NCI-H1417 treated with DMSO at 0.1 percent for 48 hours (cell line): ENCODE measurements around the gene DNAH3.
"Not testable (repeated sequence)": the region's sequence is repeated elsewhere in the genome, so short reads cannot be mapped to it uniquely, and the experiment has no call there.

Experiments
- DNase-seq: peaks from one replicate; lab custom pipeline; 2025; lab: John Stamatoyannopoulos, UW

DNAH3 gene

DNA sequence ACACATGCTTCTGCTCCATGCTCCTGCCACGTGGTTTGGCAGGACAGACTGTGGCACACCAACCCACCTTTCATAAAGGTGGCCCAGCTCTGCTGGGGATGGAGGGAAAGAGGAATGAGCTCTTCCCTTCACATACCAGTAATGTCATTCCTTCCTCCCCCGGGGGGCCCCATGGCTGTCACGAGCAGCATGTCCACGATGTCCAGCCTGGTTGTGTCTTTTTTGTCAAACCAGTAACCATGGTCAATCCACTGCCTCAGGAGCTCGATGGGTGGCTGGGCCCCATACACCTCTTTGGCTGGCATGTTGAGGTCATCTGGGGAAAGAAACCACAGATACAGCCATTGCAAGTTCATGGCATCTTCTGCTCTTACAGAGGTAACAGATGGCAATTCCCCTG, 153.5 kb downstream of the DNAH3 start:
- DNase-seq, result no peak

DNA sequence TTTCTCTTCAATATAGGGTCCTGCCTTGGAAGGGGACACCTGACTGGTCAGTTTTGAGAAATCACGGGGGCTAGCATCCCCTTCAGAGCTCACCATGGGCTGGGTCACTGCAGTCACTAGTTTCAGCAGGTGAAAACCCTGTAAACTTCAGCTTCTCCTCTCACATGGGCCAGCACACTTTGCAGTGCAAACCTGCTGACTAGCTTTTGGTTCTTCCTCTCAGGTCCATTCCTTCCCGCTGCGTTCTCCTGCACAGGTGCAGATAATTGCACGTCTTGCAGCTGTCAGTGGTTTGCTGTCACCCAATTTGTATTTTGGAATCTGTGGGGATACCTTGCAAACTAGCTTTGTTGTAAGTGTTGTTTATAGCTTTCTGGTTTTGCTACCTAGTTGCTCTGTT, 154.9 kb downstream of the DNAH3 start:
- DNase-seq, result peak; percentile 3

DNA sequence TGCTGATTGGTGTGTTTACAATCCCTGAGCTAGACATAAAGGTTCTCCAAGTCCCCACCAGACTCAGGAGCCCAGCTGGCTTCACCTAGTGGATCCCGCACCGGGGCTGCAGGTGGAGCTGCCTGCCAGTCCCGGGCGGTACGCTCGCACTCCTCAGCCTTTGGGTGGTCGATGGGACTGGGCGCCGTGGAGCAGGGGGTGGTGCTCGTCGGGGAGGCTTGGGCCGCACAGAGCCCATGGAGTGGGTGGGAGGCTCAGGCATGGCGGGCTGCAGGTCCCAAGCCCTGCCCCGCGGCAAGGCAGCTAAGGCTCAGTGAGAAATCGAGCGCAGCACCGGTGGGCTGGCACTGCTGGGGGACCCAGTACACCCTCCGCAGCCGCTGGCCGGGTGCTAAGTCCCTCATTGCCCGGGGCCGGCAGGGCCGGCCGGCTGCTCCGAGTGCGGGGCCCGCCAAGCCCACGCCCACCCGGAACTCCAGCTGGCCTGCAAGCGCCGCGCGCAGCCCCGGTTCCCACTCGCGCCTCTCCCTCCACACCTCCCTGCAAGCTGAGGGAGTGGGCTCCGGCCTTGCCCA, 161.1 kb downstream of the DNAH3 start:
- DNase-seq, result not testable (repeated sequence)

DNA sequence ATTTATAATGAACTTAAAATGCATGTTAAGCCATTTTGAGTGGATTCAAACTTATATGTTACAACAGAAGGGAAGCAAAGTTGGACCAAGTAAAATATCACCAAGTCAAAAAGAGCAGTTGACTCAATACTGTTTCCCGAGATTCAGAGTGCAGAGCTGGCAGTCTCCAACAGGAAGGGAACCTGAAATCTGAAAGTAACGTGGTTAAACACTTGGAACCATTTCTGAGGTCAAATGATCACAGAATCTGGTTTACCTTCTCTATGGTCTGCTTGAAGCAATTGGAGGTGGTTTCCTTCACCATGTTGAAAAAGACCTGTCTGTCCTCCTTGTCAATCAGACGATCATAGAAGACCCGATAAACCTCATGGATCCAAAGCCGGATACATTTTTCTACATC, 163.6 kb downstream of the DNAH3 start:
- DNase-seq, result no peak

DNA sequence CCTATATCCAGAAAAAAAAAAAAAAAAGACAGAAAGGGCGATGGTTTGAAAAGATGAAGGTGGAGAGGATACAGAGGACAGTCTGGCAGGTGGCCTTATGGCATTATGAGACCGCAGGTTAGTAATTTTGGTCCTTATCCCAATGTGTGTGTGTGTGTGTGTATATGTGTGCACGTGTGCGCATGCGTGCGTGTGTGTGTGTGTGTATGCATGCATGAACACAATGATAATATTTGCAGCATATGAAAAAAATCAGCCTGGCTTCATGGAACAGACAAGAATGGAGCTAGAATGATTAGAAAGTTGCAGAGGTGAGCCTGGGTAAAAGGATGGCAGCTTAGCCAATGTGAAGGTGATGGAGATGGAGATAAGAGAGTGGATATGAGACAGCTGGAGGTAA, 166.6 kb downstream of the DNAH3 start:
- no peak for DNase-seq

DNA sequence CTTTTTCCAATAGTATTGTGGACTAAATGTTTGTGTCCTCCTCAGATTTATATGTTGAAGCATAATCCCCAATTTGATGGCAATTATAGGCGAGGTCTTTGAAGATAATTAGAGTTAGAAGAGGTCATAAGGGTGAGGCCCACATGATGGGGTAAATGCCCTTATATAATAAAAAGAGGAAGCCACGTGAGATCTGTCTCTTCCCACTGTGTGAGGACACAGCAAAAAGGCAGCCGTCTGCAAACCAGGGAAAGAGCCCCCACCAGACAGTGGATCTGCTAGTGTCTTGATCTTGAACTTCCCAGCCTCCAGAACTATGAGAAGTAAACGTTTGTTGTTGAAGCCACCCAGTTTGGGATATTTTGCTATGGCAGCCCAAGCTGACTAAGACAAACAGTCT, 174.1 kb downstream of the DNAH3 start:
- no peak for DNase-seq

DNA sequence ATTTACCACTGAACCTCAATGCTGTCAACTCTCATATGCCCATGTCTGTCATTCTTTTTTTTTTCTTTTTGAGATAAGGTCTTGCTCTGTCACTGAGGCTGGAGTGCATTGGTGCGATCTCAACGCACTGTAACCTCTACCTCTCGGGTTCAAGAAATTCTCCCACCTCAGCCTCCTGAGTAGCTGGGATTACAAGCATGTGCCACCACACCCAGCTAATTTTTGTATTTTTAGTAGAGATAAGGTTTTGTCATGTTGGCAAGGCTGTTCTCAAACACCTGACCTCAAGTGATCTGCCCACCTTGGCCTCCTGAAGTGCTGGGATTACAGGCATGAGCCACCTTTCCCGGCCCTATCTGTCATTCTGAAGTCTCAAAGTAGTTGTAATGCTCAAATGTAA, 177.4 kb downstream of the DNAH3 start:
- DNase-seq, result not testable (repeated sequence)

DNA sequence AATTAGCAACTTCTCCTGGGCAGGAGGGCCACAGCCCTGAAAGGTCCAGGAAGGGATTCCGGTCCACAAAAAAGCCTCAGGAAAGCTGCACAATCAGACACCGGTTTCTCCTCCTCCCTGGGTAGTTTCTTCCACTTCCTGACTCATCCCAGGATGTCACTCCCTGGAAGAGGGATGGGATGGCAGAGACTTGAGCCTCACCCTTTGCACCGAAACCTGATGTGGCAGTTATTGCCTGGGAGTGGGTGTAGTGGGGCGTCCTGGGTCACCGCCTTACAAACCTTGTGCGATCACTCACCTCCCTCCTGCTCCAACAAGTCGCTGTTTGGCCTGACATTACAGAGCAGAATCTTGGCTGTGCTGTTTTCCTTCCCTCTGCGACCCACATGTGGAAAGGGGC, 179.2 kb downstream of the DNAH3 start:
- DNase-seq, result no peak

DNA sequence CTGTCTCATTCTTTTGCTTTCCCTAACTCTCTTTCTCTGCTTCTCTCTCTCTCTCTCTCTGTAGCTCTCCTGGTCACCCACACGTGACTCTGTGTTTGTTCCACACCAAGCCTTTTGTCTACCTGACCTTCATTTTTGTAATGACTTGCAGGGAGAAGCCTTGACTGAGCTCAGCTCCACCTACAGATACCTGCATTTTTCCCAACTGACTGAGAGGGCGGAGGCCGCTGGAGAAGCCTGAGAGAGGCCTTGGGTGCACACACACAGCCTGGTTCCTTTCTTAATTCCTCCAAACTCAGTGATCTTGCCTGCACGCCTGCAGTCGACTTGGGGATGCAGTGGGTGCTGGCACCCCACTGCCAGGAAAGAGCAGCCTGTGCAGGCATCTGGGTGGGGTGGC, 181.3 kb downstream of the DNAH3 start:
- no peak for DNase-seq

DNA sequence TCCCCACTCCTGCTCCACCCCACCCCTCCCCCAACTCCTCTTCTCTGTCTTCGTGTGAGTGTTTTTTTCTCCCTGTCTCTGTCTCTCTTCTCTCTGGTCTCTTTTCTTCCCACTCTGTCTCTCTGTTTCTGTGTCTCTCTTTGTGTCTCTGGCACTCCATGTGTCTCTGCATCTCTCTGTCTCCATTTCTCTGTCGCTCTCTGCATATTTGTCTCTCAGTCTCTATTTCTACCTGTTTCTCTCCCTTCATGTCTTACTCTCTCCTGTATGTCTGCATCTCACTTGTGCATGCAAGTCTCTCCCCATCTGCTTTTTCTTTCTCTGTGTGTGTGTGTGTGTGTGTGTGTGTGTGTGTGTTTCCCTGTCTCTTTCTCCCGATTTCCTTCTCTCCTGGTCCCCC, 181.9 kb downstream of the DNAH3 start:
- DNase-seq, result no peak

DNA sequence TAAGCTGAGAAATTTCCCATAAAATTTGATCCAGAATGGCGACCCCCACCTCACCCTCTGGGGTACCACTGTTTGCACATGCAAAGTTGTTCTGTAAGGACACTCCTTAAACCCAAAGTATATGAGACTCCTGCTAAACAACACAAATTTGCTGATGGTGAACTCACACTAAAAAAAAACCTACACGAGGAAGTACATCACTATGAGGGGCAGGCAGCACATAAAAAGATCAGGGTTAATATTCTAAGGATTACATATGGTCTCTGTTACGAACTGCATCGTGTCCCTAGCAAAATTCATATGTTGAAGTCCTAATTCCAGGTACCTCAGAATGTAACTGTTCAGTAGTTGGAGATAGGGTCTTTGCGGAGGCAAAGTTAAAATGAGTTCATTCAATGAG, 189.7 kb downstream of the DNAH3 start:
- no peak for DNase-seq

DNA sequence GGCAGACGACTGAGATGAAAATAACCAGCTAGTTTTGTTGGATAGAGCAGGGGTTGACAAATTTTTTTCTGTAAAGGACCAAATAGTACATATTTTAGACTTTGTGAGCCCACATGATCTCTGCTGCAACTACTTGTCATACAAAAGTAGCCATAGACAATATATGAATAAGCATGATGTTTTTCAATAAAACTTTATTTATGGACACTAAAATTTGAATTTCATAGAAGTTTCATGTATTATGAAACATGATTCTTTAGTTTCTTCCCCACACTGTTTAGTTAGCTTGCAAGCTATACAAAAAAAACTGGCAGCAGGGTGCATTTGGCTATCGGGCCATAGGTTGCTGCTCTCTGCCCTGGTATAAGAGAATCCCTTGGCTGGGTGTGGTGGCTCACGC, 193.5 kb downstream of the DNAH3 start:
- no peak for DNase-seq

DNA sequence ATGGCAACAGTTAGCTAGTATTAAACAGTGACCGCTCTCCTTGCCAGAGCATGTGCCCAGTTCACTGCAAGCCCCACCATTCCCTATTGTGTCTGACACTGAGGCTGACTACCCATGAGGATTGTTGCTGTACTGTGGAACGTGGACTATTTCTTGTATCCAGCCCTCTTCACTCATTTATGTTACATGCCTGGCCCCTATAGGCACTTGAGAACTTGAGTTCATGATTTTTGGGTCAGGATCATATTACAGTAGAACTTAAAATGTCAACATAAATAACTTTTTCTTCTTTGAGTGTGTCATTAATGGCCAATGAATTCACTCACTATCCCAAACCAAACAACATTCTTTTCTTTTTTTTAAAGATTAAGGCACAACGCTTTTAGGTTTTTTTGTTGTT, 194.3 kb downstream of the DNAH3 start:
- no peak for DNase-seq

DNA sequence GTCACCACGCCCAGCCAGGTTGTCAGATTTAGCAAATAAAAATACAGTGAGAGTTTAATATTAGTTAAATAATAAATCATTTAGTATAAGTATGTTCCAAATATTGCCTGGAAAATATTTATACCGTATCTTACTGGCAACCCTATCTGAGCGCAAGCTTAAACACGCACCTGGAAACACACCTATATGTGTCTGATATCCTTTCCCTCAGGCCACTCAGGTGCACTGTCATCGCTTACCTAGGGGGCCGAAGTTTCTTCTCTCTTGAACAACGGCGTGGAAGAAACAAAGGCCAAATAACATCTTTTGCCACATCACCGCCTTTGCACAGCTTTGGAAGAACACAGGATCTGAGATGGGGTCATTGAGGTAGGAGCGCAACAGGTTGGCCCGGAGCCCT, 196.1 kb downstream of the DNAH3 start:
- DNase-seq, result no peak

DNA sequence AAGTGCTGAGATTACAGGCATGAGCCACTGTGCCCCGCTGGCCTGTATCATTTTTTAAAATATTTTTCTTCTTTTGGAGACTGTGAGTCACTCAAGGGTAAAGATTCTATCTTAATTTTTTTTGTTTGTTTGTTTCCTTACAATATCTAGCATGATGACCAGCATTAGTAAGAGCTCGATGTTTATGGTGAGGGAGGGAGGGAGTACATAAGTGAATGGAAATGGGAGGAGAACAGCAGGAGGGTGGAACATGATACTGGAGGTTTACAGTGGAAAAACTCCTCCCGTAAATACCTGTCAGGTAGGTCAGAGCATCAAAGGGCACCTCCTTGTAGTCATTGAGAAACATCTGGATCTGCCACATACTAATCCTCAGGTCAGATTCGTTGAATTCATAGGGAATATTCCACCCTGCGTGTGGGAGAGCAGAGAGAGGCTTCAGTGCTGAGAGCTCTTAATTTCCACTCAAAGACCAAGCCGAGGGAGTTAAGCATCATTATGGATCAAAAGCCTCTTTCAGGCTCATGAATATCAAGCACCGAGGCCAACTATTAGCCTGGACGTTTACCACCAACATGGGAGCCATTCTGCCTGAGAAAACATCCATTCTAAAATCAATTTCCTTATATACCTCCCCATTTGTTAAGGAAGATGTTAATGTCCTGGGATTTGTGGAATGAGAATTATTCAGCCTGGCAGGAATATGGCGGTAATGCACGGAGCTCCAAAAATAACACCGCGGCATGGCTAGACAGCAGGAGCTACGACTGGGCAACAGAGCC, 198.3 kb downstream of the DNAH3 start:
- no peak for DNase-seq

DNA sequence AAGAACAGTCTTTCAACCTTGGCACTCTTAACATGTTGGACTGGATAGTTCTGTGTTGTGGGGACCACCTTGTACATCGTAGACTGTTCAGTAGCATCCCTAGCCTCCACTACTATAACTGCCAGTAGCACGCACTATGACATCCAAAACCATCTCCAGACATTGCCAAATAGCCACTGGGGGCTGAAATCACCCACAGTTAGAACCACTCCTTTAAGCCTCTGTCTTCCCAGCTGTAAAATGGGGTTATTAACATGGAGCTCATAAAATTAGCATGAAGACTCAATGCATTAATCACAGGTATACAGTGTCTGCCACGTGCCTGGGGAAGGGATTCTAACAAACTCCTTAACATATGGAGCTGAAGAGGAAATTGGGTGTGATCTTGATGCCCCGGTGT, 200.4 kb downstream of the DNAH3 start:
- no peak for DNase-seq

DNA sequence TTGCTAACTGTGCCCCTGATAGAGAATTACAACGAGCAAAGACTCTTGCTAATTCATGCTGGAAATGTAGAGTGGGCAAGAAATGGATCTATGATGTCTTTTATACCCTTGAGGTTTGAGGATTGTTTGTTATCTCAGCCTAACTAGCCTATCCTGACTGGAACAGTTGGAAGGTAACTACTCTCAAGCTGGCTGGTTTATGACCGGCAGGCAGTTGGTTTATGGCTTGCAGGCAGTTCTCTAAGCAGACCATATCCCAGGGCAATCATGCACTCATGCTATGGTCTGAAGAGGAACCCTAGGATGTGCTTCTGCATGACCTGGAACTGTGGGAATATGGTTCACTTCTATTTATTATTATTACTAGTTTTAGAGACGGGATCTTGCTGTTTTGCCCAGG, 201.0 kb downstream of the DNAH3 start:
- DNase-seq, result no peak

DNA sequence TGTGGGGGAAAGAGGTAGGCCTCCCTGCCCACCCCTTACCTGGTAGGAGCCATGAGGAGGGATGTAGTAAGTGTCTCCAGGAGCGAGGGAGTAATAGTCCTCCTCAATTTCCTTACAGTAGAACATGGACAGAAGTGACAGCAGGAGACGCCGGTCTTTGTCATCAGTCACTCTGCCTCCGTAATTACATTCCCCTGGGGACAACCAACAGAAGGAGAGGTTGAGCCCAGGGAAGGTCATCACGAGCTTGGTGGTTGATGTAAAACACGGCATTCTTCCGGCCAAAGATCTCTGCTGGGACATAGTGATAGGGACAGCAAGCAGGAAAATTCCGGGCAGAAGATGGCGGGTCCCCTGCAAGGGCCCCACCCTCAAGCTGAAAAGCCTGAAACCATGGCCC, 202.2 kb downstream of the DNAH3 start:
- no peak for DNase-seq

DNA sequence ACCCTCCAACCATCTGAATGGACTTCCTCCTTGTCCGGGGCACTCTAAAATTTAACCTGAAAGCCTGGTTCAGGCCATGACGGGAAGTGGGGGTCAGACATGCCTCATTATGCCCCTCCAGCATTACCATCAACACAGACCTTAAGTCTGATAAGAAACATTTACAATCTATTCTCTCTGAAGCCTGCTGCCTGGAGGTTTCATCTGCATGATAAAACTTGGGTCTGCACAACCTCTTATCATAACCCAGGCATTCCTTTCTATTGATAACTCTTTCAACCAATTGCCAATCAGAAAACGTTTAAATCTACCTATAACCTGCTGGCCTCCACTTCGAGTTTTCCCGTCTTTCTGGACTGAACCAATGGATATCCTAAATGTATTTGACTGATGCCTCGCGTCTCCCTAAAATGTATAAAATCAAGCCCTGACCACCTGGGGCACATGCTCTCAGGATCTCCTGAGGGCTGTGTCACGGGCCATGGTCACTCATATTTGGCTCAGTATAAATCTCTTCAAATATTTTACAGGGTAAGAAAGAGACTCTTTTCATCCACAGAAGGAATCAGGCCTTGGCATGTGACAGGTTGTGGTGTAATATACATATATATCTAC, 204.5 kb downstream of the DNAH3 start:
- no peak for DNase-seq

DNA sequence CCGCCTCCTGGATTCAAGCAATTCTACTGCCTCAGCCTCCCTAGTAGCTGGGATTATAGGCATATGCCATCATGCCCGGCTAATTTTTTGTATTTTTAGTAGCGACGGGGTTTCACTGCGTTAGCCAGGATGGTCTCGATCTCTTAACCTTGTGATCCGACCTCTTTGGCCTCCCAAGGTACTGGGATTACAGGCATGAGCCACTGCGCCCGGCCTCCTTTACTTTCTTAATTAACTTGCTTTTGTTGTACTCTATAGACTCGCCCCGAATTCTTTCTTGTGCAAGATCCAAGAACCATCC, 205.1 kb downstream of the DNAH3 start:
- not testable (repeated sequence) for DNase-seq

DNA sequence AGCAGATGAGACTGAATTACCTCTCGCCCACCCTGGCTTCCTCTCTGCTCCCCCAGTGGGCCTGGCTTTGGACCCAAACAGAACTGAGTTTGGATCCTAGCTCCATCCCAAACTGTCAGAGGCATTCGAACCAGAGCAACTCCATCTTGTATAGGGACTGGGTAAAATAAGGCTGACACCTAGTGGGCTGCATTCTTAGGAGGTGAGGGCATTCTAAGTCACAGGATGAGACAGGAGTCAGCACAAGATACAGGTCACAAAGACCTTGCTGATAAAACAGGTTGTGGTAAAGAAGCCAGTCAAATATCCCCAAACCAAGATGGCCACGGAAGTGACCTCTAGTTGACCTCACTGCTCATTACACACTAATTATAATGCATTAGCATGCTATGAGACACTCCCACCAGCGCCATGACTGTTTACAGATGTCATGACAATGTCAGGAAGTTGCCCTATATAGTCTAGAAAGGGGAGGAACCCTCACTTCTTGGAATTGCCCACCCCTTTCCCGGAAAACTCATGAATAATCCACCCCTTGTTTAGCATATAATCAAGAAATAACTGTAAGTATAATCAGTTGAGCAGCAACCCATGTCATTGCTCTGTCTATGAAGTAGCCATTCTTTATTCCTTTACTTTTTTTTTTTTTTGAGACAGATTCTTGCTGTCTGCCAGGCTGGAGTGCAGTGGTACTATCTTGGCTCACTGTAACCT, 205.6 kb downstream of the DNAH3 start:
- DNase-seq, result no peak

DNA sequence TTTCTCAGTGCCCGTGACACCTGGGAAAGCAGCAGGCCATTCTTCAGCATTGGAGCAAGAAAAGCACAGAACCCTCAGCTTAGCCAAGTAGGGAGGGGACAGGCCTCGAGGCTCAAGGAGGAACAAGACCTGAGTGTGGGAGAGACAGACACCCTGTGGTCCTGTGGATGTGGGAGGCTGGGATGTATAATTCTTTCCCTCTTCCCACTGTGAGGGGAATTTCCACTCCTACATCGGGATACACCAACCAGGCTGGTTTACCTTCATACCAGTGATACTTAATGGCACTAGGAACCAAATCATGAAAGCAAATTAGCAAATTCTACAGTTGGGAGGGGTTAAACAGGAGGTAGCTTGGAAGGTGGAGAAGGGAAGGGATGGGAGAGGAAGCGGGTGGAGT, 208.4 kb downstream of the DNAH3 start:
- DNase-seq, result no peak

DNA sequence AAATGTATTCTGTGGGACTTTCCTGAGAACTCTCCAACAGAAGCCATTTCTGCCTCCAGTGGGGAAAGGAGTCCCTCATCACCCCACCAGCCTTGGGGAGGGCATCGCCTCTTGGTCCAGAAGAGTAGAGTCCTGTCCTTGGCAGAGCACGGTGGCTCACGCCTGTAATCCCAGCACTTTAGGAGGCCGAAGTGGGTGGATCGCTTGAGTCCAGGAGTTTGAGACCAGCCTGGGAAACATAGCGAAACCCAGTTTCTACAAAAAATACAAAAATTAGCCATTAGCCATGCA, 209.1 kb downstream of the DNAH3 start:
- DNase-seq, result no peak
